Measurements from ENCODE around the gene PCDHB14.
"Not testable (repeated sequence)": the region's sequence is repeated elsewhere in the genome, so short reads cannot be mapped to it uniquely, and the experiment has no call there.

Gene PCDHB14

GRCh38 chr5:141182248-141182647 lies 40.9 kb upstream of the PCDHB14 start, which contains the start of gene PCDHB16:
Gene PCDHB16, plus strand, starts transcription at chr5:141182387. Its CDS starts 173 bp downstream, at chr5:141182560.
- peak; percentile 88 for DNase-seq
- H3K27me3 ChIP-seq, result no peaks in the 10 kb centered on the region
- no peaks in the 10 kb centered on the region for H3K9me3 ChIP-seq
- H3K4me3 ChIP-seq (ENCODE audit: low read depth, low read length), result peak within 1 kb of the TSS; percentile 96
- peaks cover 9% of the 10 kb centered on the region; the same call in 1 of the 2 replicates for H3K36me3 ChIP-seq
- TF ChIP-seq, protein P1, sequence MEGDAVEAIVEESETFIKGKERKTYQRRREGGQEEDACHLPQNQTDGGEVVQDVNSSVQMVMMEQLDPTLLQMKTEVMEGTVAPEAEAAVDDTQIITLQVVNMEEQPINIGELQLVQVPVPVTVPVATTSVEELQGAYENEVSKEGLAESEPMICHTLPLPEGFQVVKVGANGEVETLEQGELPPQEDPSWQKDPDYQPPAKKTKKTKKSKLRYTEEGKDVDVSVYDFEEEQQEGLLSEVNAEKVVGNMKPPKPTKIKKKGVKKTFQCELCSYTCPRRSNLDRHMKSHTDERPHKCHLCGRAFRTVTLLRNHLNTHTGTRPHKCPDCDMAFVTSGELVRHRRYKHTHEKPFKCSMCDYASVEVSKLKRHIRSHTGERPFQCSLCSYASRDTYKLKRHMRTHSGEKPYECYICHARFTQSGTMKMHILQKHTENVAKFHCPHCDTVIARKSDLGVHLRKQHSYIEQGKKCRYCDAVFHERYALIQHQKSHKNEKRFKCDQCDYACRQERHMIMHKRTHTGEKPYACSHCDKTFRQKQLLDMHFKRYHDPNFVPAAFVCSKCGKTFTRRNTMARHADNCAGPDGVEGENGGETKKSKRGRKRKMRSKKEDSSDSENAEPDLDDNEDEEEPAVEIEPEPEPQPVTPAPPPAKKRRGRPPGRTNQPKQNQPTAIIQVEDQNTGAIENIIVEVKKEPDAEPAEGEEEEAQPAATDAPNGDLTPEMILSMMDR (IDR thresholded peaks at IDR 0.05; ENCODE audit: low read depth, low read length), result peak; percentile 90
- no peaks in the 10 kb centered on the region for H3K4me1 ChIP-seq

GRCh38 chr5:141184117-141184855 lies 38.9 kb upstream of the PCDHB14 start:
- not testable (repeated sequence) for H3K4me3 ChIP-seq (ENCODE audit: low read depth, low read length); H3K36me3 ChIP-seq; H3K9me3 ChIP-seq; H3K4me1 ChIP-seq; DNase-seq; H3K27me3 ChIP-seq

DNA sequence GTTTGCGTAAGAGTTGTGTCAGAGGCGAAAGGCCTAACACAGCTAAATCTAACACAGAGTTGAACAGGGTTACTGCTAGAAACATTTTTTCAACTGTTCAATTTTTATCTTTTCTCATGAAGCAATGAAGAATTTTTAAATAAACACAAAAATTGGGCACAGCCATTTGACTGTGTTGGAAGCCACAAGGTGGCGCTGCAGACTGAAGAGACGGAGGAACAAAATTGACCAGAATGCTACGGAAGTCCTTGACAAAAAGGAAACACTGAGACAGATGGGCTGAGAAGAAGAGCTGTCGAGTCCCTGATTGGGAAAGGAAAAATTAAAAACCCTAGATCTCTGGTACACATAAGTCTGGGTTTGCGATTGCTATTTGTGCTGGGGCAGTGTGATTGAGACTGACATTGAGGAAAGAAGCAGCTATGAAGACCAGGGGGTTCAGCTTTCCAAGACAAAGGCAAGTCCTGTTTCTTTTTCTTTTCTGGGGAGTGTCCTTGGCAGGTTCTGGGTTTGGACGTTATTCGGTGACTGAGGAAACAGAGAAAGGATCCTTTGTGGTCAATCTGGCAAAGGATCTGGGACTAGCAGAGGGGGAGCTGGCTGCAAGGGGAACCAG lies 36.1 kb upstream of the PCDHB14 start, which contains the start of gene PCDHB9:
Gene PCDHB9, plus strand, starts transcription at position 265 of the 616 bp plus-strand sequence. Its CDS starts 158 bp downstream, at position 423.
- Histone ChIP-seq H3K9me3 (no peaks in the 10 kb centered on the region; the same call in 1 of the 2 replicates), H3K4me3 (ENCODE audit: low read depth, low read length) (no peak within 1 kb of the TSS), H3K4me1 (no peaks in the 10 kb centered on the region), H3K36me3 (peaks cover 9% of the 10 kb centered on the region; the same call in 1 of the 2 replicates), H3K27me3 (no peaks in the 10 kb centered on the region)
- TF ChIP-seq, protein P1 (IDR thresholded peaks at IDR 0.05; ENCODE audit: low read depth, low read length), result peak; percentile 62
- DNase-seq, result peak; percentile 42

- not testable (repeated sequence) for H3K4me3 ChIP-seq (ENCODE audit: low read depth, low read length); H3K9me3 ChIP-seq; DNase-seq; H3K4me1 ChIP-seq; H3K27me3 ChIP-seq; H3K36me3 ChIP-seq
These were observed 34.5 kb upstream of the PCDHB14 start for GRCh38 chr5:141188682-141189081.

DNA sequence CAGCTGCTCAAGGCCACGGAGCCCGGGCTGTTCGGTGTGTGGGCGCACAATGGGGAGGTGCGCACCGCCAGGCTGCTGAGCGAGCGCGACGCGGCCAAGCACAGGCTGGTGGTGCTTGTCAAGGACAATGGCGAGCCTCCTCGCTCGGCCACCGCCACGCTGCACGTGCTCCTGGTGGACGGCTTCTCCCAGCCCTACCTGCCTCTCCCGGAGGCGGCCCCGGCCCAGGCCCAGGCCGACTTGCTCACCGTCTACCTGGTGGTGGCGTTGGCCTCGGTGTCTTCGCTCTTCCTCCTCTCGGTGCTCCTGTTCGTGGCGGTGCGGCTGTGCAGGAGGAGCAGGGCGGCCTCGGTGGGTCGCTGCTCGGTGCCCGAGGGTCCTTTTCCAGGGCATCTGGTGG lies 34.0 kb upstream of the PCDHB14 start:
- H3K4me3 ChIP-seq (ENCODE audit: low read depth, low read length), result not testable (repeated sequence)

DNA sequence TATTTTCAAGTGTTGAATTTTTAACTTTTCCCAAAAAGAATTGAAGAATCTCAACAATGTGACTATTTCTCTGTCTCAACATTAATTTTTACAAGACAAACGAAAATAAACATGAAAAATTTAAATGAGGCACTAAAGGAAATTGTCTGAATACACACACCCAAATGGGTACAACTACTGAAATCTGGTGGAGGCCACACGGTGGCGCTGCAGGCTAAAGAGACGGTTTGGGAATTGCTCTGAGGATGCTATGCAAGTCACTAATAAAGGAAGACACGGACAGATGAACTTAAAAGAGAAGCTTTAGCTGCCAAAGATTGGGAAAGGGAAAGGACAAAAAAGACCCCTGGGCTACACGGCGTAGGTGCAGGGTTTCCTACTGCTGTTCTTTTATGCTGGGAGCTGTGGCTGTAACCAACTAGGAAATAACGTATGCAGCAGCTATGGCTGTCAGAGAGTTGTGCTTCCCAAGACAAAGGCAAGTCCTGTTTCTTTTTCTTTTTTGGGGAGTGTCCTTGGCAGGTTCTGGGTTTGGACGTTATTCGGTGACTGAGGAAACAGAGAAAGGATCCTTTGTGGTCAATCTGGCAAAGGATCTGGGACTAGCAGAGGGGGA lies 30.9 kb upstream of the PCDHB14 start, which contains the start of gene PCDHB10:
Gene PCDHB10, plus strand, starts transcription at position 244 of the 616 bp plus-strand sequence. Its CDS starts 200 bp downstream, at position 444.
- no peaks in the 10 kb centered on the region for H3K36me3 ChIP-seq
- DNase-seq, result peak; percentile 45
- H3K27me3 ChIP-seq, result no peaks in the 10 kb centered on the region
- TF ChIP-seq, protein P1 (IDR thresholded peaks at IDR 0.05; ENCODE audit: low read depth, low read length), result peak; percentile 63
- H3K4me1 ChIP-seq, result no peaks in the 10 kb centered on the region
- H3K9me3 ChIP-seq, result no peaks in the 10 kb centered on the region; the same call in 1 of the 2 replicates
- no peak within 1 kb of the TSS for H3K4me3 ChIP-seq (ENCODE audit: low read depth, low read length)

More for the DNA sequence above, 34.0 kb upstream of the PCDHB14 start:
- H3K9me3 ChIP-seq, H3K27me3 ChIP-seq, H3K36me3 ChIP-seq, H3K4me1 ChIP-seq, DNase-seq: not testable (repeated sequence)

DNA sequence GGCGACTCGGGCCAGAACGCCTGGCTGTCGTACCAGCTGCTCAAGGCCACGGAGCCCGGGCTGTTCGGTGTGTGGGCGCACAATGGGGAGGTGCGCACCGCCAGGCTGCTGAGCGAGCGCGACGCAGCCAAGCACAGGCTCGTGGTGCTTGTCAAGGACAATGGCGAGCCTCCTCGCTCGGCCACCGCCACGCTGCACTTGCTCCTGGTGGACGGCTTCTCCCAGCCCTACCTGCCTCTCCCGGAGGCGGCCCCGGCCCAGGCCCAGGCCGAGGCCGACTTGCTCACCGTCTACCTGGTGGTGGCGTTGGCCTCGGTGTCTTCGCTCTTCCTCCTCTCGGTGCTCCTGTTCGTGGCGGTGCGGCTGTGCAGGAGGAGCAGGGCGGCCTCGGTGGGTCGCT lies 28.8 kb upstream of the PCDHB14 start:
- not testable (repeated sequence) for H3K36me3 ChIP-seq; H3K9me3 ChIP-seq; H3K27me3 ChIP-seq; H3K4me3 ChIP-seq (ENCODE audit: low read depth, low read length); DNase-seq; H3K4me1 ChIP-seq

- DNase-seq, result no peak
- TF ChIP-seq, protein P1 (IDR thresholded peaks at IDR 0.05; ENCODE audit: low read depth, low read length), result no peak
- no peak overlapping the region for H3K4me3 ChIP-seq (ENCODE audit: low read depth, low read length)
These were observed 26.8 kb upstream of the PCDHB14 start for GRCh38 chr5:141196363-141196762.

More at GRCh38 chr5:141196363-141196762, 26.8 kb upstream of the PCDHB14 start:
- Histone ChIP-seq H3K9me3 (no peaks in the 10 kb centered on the region; the same call in 1 of the 2 replicates), H3K36me3 (no peaks in the 10 kb centered on the region), H3K27me3 (no peaks in the 10 kb centered on the region), H3K4me1 (no peaks in the 10 kb centered on the region)

All from BE2C (cell line).